Vagina (tissue), 2 donors: ENCODE data around the gene FAM237A.

Experiments used
- CTCF ChIP-seq, 3 experiments: fragments of 450-650 bp in 2 of 3; fragments of 200-600 bp in 1 of 3; sonication (generic) in 1 of 3; IDR thresholded peaks; one replicate each; pipeline ENCODE4 v1.5.1; 2017 to 2019; ENCODE audit warnings: antibody characterized with exemption in 3 of 3, mild to moderate bottlenecking in 2 of 3, moderate library complexity in 2 of 3
- POLR2A ChIP-seq, 2 donors: fragments of 450-650 bp; IDR thresholded peaks; one replicate each; pipeline ENCODE4 v1.6.1; 2017; ENCODE audit warnings: antibody characterized with exemption in 2 of 2, mild to moderate bottlenecking in 2 of 2, moderate library complexity in 2 of 2

- no peak for TF ChIP-seq CTCF (IDR thresholded peaks at IDR 0.05)
- TF ChIP-seq POLR2A (IDR thresholded peaks at IDR 0.05): no peak
Measured at GRCh38 chr2:206635015-206635414, 7.3 kb upstream of the FAM237A start.
